PC-9 (cell line): Measurements from ENCODE around the gene DACT2. TPM values are rescaled to one million over a fixed set of nuclear protein-coding genes. Genes with fewer than 3 reads are reported as not detected.

Source experiments
- BruUV-seq: library from RNA; stranded (reverse); fragments of 400-500 nt; replicated peaks from 2 replicates; lab custom pipeline; 2021; lab: Mats Ljungman, UMichigan
- CTCF ChIA-PET: fragments of 300-600 bp; sonication (Branson Sonifier 250); formaldehyde crosslinking; loops from one replicate; lab custom pipeline; 2022; ENCODE audit warnings: antibody characterized with exemption; lab: Charles Lee
- POLR2A ChIA-PET: fragments of 300-600 bp; sonication (Branson Sonifier 250); formaldehyde crosslinking; loops from one replicate; lab custom pipeline; 2022; ENCODE audit warnings: antibody characterized with exemption; ENCODE audit not compliant: unreplicated experiment; lab: Charles Lee
- DNase-seq, 2 experiments: peaks; one replicate each; pipeline versions ENCODE4 v3.0.0 to v3.0.0-alpha.2; 2015 to 2022; ENCODE audit warnings: mixed read lengths in 1 of 2
- H2AFZ ChIP-seq: fragments of 200-600 bp; sonication (generic); 2 replicates; pipeline ENCODE4 v1.8.1; 2017; ENCODE audit warnings: antibody characterized with exemption
- H3F3A ChIP-seq: fragments of 200-600 bp; sonication (generic); 2 replicates; pipeline ENCODE4 v1.8.1; 2017; ENCODE audit warnings: antibody characterized with exemption, mild to moderate bottlenecking, low read depth; ENCODE audit not compliant: insufficient read depth
- H3K27ac ChIP-seq: fragments of 200-600 bp; sonication (generic); 2 replicates; pipeline ENCODE4 v1.6.1; 2016; ENCODE audit warnings: mixed run types
- H3K27me3 ChIP-seq: fragments of 200-600 bp; sonication (generic); 2 replicates; pipeline ENCODE4 v1.6.1; 2016; ENCODE audit warnings: low read depth, mixed run types; ENCODE audit not compliant: insufficient read depth
- H3K36me3 ChIP-seq: fragments of 200-600 bp; sonication (generic); 2 replicates; pipeline ENCODE4 v1.6.1; 2016; ENCODE audit warnings: low read depth, mixed run types
- H3K4me1 ChIP-seq: fragments of 200-600 bp; sonication (generic); replicated peaks from 2 replicates; pipeline ENCODE4 v1.6.1; 2016; ENCODE audit warnings: mixed run types; ENCODE audit not compliant: insufficient read depth
- H3K4me2 ChIP-seq: fragments of 200-600 bp; sonication (generic); 2 replicates; pipeline ENCODE4 v1.6.1; 2017; ENCODE audit warnings: mixed run types
- H3K4me3 ChIP-seq: fragments of 200-600 bp; sonication (generic); 2 replicates; pipeline ENCODE4 v1.6.1; 2016; ENCODE audit warnings: mixed run types
- H3K79me2 ChIP-seq: fragments of 200-600 bp; sonication (generic); 2 replicates; pipeline ENCODE4 v1.6.1; 2017; ENCODE audit warnings: low read depth, mixed run types
- H3K9me2 ChIP-seq: fragments of 200-600 bp; sonication (generic); 2 replicates; pipeline ENCODE4 v1.8.1; 2017; ENCODE audit warnings: mild to moderate bottlenecking; ENCODE audit not compliant: insufficient read depth
- H3K9me3 ChIP-seq: fragments of 200-600 bp; sonication (generic); 2 replicates; pipeline ENCODE4 v1.8.1; 2016; ENCODE audit warnings: low read depth; ENCODE audit not compliant: insufficient read depth
- H4K20me1 ChIP-seq: fragments of 200-600 bp; sonication (generic); 2 replicates; pipeline ENCODE4 v1.8.1; 2017; ENCODE audit not compliant: insufficient read depth
- CTCF ChIP-seq: fragments of 200-600 bp; sonication (generic); conservative IDR thresholded peaks from 2 replicates; pipeline ENCODE4 v1.6.1; 2017; ENCODE audit warnings: mixed run types, antibody characterized with exemption, mild to moderate bottlenecking, moderate library complexity
- EZH2 ChIP-seq: fragments of 200-600 bp; sonication (generic); IDR thresholded peaks from 2 replicates; pipeline ENCODE4 v1.8.0; 2017; ENCODE audit warnings: antibody characterized with exemption, low read depth
- intact Hi-C: fragments of 100-400 bp; cut with micrococcal nuclease; formaldehyde crosslinking; loops from one replicate; pipeline ENCODE4 v1.10.0; 2022; ENCODE audit not compliant: unreplicated experiment
- total RNA-seq: library from RNA; stranded (reverse); gene quantifications from 2 replicates; pipeline ENCODE4 v1.2.3, GENCODE V29; 2021

DACT2 gene
- total RNA-seq, 1 experiment from 2014 or later: not detected

GRCh38 chr6:168367285-168367751, 47.7 kb upstream of the DACT2 start:
- ChIA-PET POLR2A (no interaction called here), CTCF (no interaction called here)
- DNase-seq: no peak
- Histone ChIP-seq H3K4me3 (no peak overlapping the region), H3K79me2 (no peaks in the 10 kb centered on the region), H3K27ac (no peak overlapping the region), H3K9me3 (no peaks in the 10 kb centered on the region), H3K27me3 (peaks cover 88% of the 10 kb centered on the region), H4K20me1 (no peaks in the 10 kb centered on the region), H3K4me2 (no peak overlapping the region), H3F3A (no peaks in the 10 kb centered on the region), H2AFZ (no peak overlapping the region), H3K36me3 (no peaks in the 10 kb centered on the region), H3K4me1 (no peaks in the 10 kb centered on the region), H3K9me2 (no peaks in the 10 kb centered on the region)
- intact Hi-C loops: no loop called here
- BruUV-seq: no TSS peak
- TF ChIP-seq EZH2 (no peak), CTCF (no peak)

GRCh38 chr6:168366473-168366872, 46.9 kb upstream of the DACT2 start:
- POLR2A ChIA-PET: no interaction called here
- H3K27ac ChIP-seq: no peak overlapping the region
- TF ChIP-seq EZH2: no peak
- no peak for TF ChIP-seq CTCF
- H3K9me3 ChIP-seq: no peaks in the 10 kb centered on the region
- no peaks in the 10 kb centered on the region for H4K20me1 ChIP-seq
- H3K79me2 ChIP-seq: no peaks in the 10 kb centered on the region
- H3K4me3 ChIP-seq: no peak overlapping the region
- DNase-seq: no peak
- H3K27me3 ChIP-seq: peaks cover 87% of the 10 kb centered on the region
- H3F3A ChIP-seq: no peaks in the 10 kb centered on the region
- BruUV-seq: no TSS peak
- CTCF ChIA-PET: no interaction called here
- no peak overlapping the region for H3K4me2 ChIP-seq
- H2AFZ ChIP-seq: no peak overlapping the region
- H3K36me3 ChIP-seq: no peaks in the 10 kb centered on the region
- no peaks in the 10 kb centered on the region for H3K9me2 ChIP-seq
- intact Hi-C loops: no loop called here
- no peaks in the 10 kb centered on the region for H3K4me1 ChIP-seq

GRCh38 chr6:168365422-168366165, 46.0 kb upstream of the DACT2 start:
- POLR2A ChIA-PET: no interaction called here
- Histone ChIP-seq H3K9me3 (no peaks in the 10 kb centered on the region), H3K36me3 (no peaks in the 10 kb centered on the region), H3K9me2 (no peaks in the 10 kb centered on the region), H2AFZ (no peak overlapping the region), H3K4me3 (no peak overlapping the region), H3F3A (no peaks in the 10 kb centered on the region), H3K4me1 (no peaks in the 10 kb centered on the region), H3K27me3 (peaks cover 88% of the 10 kb centered on the region), H3K27ac (no peak overlapping the region), H3K79me2 (no peaks in the 10 kb centered on the region), H4K20me1 (no peaks in the 10 kb centered on the region), H3K4me2 (no peak overlapping the region)
- no TSS peak for BruUV-seq
- CTCF ChIA-PET: no interaction called here
- intact Hi-C loops: no loop called here
- DNase-seq: no peak
- TF ChIP-seq CTCF (no peak), EZH2 (no peak)
